Spleen (tissue), 11 donors: ENCODE results near the gene VEPH1. TPM values are rescaled to one million over a fixed set of nuclear protein-coding genes. Genes with fewer than 3 reads are reported as not detected.

ENCODE experiments used
- DNase-seq: peaks from one replicate; pipeline ENCODE4 v3.0.0-alpha.2; 2020
- H3K27ac ChIP-seq, 8 donors: fragments of 200-600 bp; sonication (generic) in 7 of 8; 1 replicate in 4 of 8; 2 replicates in 4 of 8; pipeline versions ENCODE4 v1.5.0 to v1.8.0; 2016 to 2021; ENCODE audit warnings: inconsistent platforms in 4 of 8, mild to moderate bottlenecking in 4 of 8, moderate library complexity in 1 of 8
- H3K27me3 ChIP-seq, 7 donors: fragments of 200-600 bp; sonication (generic) in 6 of 7; replicated peaks in 1 of 7; 1 replicate in 4 of 7; 2 replicates in 3 of 7; pipeline versions ENCODE4 v1.5.0 to v1.8.0; 2016 to 2021; ENCODE audit warnings: inconsistent platforms in 3 of 7, mild to moderate bottlenecking in 1 of 7
- H3K36me3 ChIP-seq, 6 donors: fragments of 200-600 bp; sonication (generic) in 5 of 6; 1 replicate in 4 of 6; 2 replicates in 2 of 6; pipeline versions ENCODE4 v1.5.0 to v1.8.0; 2016 to 2021; ENCODE audit warnings: inconsistent platforms in 2 of 6
- H3K4me1 ChIP-seq, 6 donors: fragments of 200-600 bp; sonication (generic) in 5 of 6; 1 replicate in 3 of 6; 2 replicates in 3 of 6; pipeline versions ENCODE4 v1.5.0 to v1.8.0; 2016 to 2021; ENCODE audit warnings: inconsistent platforms in 3 of 6
- H3K4me3 ChIP-seq, 8 donors: fragments of 200-600 bp; sonication (generic) in 7 of 8; 1 replicate in 4 of 8; 2 replicates in 4 of 8; pipeline versions ENCODE4 v1.5.0 to v1.8.0; 2016 to 2021; ENCODE audit warnings: inconsistent platforms in 4 of 8, mild to moderate bottlenecking in 4 of 8, moderate library complexity in 2 of 8
- H3K9me3 ChIP-seq, 8 donors: fragments of 200-600 bp; sonication (generic) in 7 of 8; 1 replicate in 4 of 8; 2 replicates in 4 of 8; pipeline versions ENCODE4 v1.5.0 to v1.8.0; 2016 to 2021; ENCODE audit warnings: inconsistent platforms in 4 of 8
- CTCF ChIP-seq, 11 experiments: fragments of 200-600 bp in 7 of 11; fragments of 450-650 bp in 4 of 11; sonication (generic) in 4 of 11; IDR thresholded peaks in 8 of 11; conservative IDR thresholded peaks in 3 of 11; 1 replicate in 7 of 11; 2 replicates in 4 of 11; pipeline versions ENCODE4 v1.4.0 to v1.8.0; 2016 to 2021; ENCODE audit warnings: antibody characterized with exemption in 11 of 11, inconsistent platforms in 4 of 11, mild to moderate bottlenecking in 1 of 11
- POLR2A ChIP-seq, 3 donors: fragments of 450-650 bp; IDR thresholded peaks; one replicate each; pipeline ENCODE4 v1.5.1; 2017; ENCODE audit warnings: antibody characterized with exemption in 3 of 3, mild to moderate bottlenecking in 1 of 3
- POLR2AphosphoS5 ChIP-seq, 3 donors: sonication (generic); formaldehyde crosslinking; IDR thresholded peaks; one replicate each; pipeline ENCODE4 v1.5.1; 2017; ENCODE audit warnings: antibody characterized with exemption in 3 of 3
- WGBS, 5 donors: extraction: QIAGEN DNeasy Blood & Tissue Kit in 3 of 5; methylation state at CpG; one replicate each; pipeline versions ENCODE4 v1.1.5 to v1.1.7; 2013 to 2018; 5-methylcytosine and 5-hydroxymethylcytosine counted together
- intact Hi-C: fragments of 100-400 bp; cut with DNase I; formaldehyde crosslinking; loops from one replicate; pipeline ENCODE4 v1.15.0; 2023; ENCODE audit warnings: low total_unique reads
- polyA plus RNA-seq, 3 donors: library from polyadenylated mRNA; stranded (reverse); fragments of 200-250 nt; gene quantifications; one replicate each; pipeline ENCODE4 v1.2.1, GENCODE V29; 2013
- total RNA-seq, 7 donors: library from RNA; depleted of rRNA in 3 of 7; stranded (reverse); fragments of >200 nt in 3 of 7; fragmentation: NEBNext Ultra II Directional in 4 of 7; extraction: Animal tissue kit (Norgen Biotek cat#: 25700) in 4 of 7; gene quantifications; one replicate each; pipeline versions ENCODE4 v1.1.0 to v1.2.1, GENCODE V29; 2016 to 2021
- donor health status: healthy with polysubstance abuse.
- donor health status: DM: no; HTN: no; CAD: no; lungs with moderate emphysema.
- donor health status: DM: no; HTN: no; CAD: no.
- donor health status: Bipolar disorder and iron deficiency.
- donor health status: healthy.
- donor health status: DM: no; HTN: no; CAD: no.
- donor health status: DM: yes; HTN: yes; CAD: no.

Gene VEPH1
- total and polyA plus RNA-seq, 10 donors: 0.26 to 19.6 (median 5.8) TPM

DNA sequence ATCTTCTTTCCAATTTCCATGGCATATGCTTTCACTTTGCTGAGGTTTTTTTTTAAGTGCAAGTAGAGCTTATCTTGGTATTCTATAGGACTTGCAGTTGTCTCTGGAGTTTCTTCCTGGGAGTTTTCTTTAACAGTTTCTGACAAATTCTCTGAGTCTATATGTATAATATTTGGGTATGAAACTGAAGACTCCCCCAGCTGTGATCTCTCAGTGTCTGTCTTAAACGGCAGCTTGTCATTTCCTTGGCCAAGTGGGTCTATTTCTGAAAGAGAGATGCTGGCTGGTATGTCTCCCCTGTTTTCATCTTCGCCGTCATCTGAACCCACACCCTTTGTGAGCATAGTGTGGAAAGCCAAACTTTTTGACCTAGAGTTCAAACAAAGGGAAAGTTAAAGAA is 139.8 kb downstream of the VEPH1 start:
- Histone ChIP-seq H3K27ac (no peak overlapping the region), H3K36me3 (no peaks in the 10 kb centered on the region), H3K9me3 (no peaks in the 10 kb centered on the region), H3K4me3 (no peak overlapping the region), H3K27me3 (no peaks in the 10 kb centered on the region), H3K4me1 (no peaks in the 10 kb centered on the region)
- intact Hi-C loops: no loop called here
- 76 to 84% (median 82%) methylated on average over 3 of the region's 3 CpGs for WGBS, 5 donors
- DNase-seq: no peak
- TF ChIP-seq POLR2A (IDR thresholded peaks at IDR 0.05): no peak
- TF ChIP-seq CTCF (IDR thresholded peaks at IDR 0.05 in 8 of 11, conservative IDR thresholded peaks at IDR 0.05 in 3 of 11): no peak
- TF ChIP-seq POLR2AphosphoS5 (IDR thresholded peaks at IDR 0.05): no peak

- H3K4me3 ChIP-seq: no peak overlapping the region
- intact Hi-C loops: no loop called here
- TF ChIP-seq POLR2A (IDR thresholded peaks at IDR 0.05) (no peak), CTCF (IDR thresholded peaks at IDR 0.05 in 8 of 11, conservative IDR thresholded peaks at IDR 0.05 in 3 of 11) (no peak), POLR2AphosphoS5 (IDR thresholded peaks at IDR 0.05) (no peak)
- DNase-seq: no peak
- H3K9me3 ChIP-seq: no peaks in the 10 kb centered on the region
- H3K4me1 ChIP-seq: no peaks in the 10 kb centered on the region
- WGBS, 5 donors: 71 to 89% (median 76%) methylated on average over 2 of the region's 2 CpGs
- no peaks in the 10 kb centered on the region for H3K27me3 ChIP-seq
- H3K36me3 ChIP-seq: no peaks in the 10 kb centered on the region
- H3K27ac ChIP-seq: no peak overlapping the region
These were observed 140.9 kb downstream of the VEPH1 start for GRCh38 chr3:157362348-157362747.

DNA sequence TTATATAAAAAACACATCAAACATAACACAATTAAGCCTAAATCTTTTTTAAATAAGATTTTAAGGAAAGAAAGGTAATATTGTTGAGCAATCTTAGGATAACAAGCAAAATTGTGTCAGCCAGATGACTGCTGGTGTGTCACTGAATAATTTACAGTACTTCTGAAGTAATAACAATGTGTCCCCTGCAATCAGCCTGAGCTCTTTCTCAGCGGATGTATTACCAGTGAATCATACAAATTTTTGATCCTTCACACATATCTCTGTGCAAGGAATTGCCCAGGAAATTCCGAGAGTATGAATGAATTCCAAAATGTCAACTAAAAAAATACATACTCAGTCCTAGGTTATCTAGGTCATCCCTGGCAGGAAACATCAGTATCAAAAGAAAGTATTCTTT is 143.2 kb downstream of the VEPH1 start:
- WGBS, 5 donors: 59 to 79% (median 71%) methylated on average over 2 of the region's 2 CpGs
- intact Hi-C loops: no loop called here

GRCh38 chr3:157356541-157356940 is 146.7 kb downstream of the VEPH1 start:
- no peaks in the 10 kb centered on the region for H3K4me1 ChIP-seq
- no peak overlapping the region for H3K27ac ChIP-seq
- peak overlapping the region in 1 of 8 donors; percentile 16 for H3K4me3 ChIP-seq
- H3K9me3 ChIP-seq: no peaks in the 10 kb centered on the region
- DNase-seq: no peak
- TF ChIP-seq POLR2AphosphoS5 (IDR thresholded peaks at IDR 0.05): no peak
- TF ChIP-seq POLR2A (IDR thresholded peaks at IDR 0.05): no peak
- 30 to 38% (median 33%) methylated on average over 1 of the region's 1 CpG for WGBS, 5 donors
- H3K36me3 ChIP-seq: no peaks in the 10 kb centered on the region
- intact Hi-C loops: no loop called here
- H3K27me3 ChIP-seq: no peaks in the 10 kb centered on the region

More for the DNA sequence above, 143.2 kb downstream of the VEPH1 start:
- Histone ChIP-seq H3K27me3 (no peaks in the 10 kb centered on the region), H3K36me3 (no peaks in the 10 kb centered on the region), H3K27ac (no peak overlapping the region), H3K9me3 (no peaks in the 10 kb centered on the region), H3K4me1 (no peaks in the 10 kb centered on the region), H3K4me3 (no peak overlapping the region)
- TF ChIP-seq CTCF (IDR thresholded peaks at IDR 0.05 in 8 of 11, conservative IDR thresholded peaks at IDR 0.05 in 3 of 11) (no peak), POLR2A (IDR thresholded peaks at IDR 0.05) (no peak), POLR2AphosphoS5 (IDR thresholded peaks at IDR 0.05) (no peak)
- DNase-seq: no peak

DNA sequence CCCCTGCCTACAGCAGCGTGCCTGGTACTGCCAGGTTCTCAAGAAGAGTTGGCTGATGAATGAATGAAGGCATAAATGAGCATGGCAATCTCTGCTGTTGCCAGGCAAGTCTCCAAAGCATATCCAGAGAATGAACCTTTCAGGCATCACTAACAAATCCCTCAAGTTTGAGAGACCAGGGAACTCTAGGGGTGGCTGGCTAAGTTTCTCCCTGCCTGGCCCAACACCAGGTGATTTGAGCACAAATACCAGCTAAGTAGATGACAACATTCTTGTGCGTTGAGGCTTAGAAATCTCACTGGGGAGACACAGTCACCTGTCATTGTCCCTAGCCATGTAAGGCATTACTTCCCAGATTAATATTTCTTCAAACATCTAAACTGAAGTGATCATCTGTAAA is 147.9 kb downstream of the VEPH1 start:
- Histone ChIP-seq H3K4me3 (no peak overlapping the region), H3K27ac (no peak overlapping the region), H3K36me3 (no peaks in the 10 kb centered on the region), H3K4me1 (no peaks in the 10 kb centered on the region), H3K27me3 (no peaks in the 10 kb centered on the region), H3K9me3 (no peaks in the 10 kb centered on the region)
- 83 to 100% (median 91%) methylated on average over 2 of the region's 2 CpGs for WGBS, 5 donors
- intact Hi-C loops: no loop called here
- DNase-seq: no peak
- TF ChIP-seq CTCF (IDR thresholded peaks at IDR 0.05 in 8 of 11, conservative IDR thresholded peaks at IDR 0.05 in 3 of 11): no peak
- TF ChIP-seq POLR2AphosphoS5 (IDR thresholded peaks at IDR 0.05): no peak
- TF ChIP-seq POLR2A (IDR thresholded peaks at IDR 0.05): no peak
